GM10248 (cell line): ENCODE measurements around the gene CCDC102A.

Experiments
- CTCF ChIA-PET: fragments of 300-600 bp; sonication (Branson Sonifier 250); formaldehyde crosslinking; extraction: SDS; loops from one replicate; lab custom pipeline; 2021; ENCODE audit warnings: antibody characterized with exemption; lab: Yijun Ruan, JAX
- POLR2A ChIA-PET: fragments of 350-650 bp; sonication (Branson Sonifier 250); formaldehyde crosslinking; extraction: SDS; loops from one replicate; lab custom pipeline; 2020; ENCODE audit warnings: antibody characterized with exemption; lab: Yijun Ruan, JAX
- DNase-seq: peaks from one replicate; pipeline ENCODE4 v3.0.0; 2012; ENCODE audit errors: extremely low spot score
- TF ChIP-seq, protein P1 (sequence below): IDR thresholded peaks from 2 replicates; pipeline ENCODE4 v1.5.1; 2012; ENCODE audit warnings: mild to moderate bottlenecking, low read depth; ENCODE audit errors: extremely low read depth, missing control alignments, control extremely low read depth

Gene CCDC102A

DNA sequence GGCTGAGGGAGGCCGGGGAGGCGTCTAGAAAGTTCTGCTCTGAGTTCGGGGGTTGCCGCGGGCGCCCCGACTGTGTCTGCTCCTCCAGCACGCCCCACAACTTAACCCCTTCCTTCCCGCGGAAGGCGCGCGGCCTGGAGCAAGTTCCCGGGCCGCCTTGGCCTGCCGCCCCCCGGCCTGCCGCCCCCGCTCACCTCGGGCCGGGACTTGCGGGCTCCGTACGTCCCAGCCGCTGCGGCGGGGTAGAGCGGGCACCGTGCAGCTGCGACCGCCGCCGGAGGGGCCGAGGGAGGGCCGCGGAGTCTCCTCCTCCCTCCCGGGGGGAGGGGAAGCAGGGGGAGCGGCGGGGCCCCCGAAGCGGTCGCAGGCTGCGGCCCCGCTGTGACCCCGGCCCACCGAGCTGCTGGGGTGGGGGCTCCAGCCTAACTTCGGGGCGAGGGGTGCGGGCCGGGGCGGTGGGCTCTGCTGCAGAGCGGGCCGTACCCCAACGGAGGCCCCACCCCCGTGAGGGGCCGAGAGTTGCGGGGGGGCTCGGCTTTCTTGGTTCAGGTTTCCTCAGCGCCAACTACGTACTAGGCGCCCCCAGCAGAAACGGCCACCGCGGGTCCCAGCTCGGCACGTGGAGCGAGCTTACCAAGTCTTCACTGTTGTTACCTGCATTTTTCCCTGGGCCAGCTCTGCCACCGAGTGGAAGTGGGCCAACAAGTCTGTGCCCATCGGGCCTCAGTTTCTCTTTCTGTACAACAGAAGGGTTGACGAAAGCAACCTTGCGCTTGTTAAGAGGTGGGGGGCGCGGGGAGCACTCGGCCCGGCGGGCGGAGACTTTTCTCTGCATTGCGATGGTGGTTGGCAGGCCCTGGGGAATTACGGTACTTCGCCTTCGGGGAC is at the start of gene CCDC102A:
Gene CCDC102A, minus strand, starts transcription at position 266 of the 888 bp plus-strand sequence. CDS start 7,394 bp downstream, outside the sequence.
- peak; percentile 29 for DNase-seq
- POLR2A ChIA-PET = interaction anchor here (1.5 to 1.8 kb wide), 2 partner anchors 8 to 10 kb away, joined by 3 to 8 read pairs; no protein-coding TSS in a partner anchor

DNA sequence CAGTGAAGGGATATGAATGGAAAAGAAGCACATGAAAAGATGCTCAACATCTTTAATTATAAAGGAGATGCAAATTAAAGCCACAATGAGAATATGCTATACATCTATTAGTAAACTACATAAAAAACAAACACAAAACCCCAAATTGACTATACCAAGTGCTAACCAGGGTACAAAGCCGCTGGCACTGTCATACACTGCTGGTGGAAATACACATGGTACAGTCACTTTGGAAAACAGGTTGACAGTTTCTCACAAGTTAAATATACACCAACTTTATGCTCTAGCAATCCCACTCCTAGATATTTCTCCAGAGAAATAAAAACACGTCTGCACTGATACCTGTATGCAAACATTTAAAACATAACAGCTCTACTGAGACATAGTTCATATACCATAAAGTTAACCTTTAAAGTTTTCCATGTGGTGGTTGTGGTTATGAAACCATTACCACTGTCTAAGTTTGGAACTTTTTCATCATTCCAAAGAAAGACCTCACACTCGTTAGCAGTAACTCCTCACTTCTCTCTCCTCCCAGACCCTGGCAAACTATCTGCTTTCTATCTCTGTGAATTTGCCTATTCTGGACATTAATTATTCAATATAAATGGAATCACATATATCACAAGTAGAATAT is 48.8 kb upstream of the CCDC102A start:
- TF ChIP-seq, protein P1, sequence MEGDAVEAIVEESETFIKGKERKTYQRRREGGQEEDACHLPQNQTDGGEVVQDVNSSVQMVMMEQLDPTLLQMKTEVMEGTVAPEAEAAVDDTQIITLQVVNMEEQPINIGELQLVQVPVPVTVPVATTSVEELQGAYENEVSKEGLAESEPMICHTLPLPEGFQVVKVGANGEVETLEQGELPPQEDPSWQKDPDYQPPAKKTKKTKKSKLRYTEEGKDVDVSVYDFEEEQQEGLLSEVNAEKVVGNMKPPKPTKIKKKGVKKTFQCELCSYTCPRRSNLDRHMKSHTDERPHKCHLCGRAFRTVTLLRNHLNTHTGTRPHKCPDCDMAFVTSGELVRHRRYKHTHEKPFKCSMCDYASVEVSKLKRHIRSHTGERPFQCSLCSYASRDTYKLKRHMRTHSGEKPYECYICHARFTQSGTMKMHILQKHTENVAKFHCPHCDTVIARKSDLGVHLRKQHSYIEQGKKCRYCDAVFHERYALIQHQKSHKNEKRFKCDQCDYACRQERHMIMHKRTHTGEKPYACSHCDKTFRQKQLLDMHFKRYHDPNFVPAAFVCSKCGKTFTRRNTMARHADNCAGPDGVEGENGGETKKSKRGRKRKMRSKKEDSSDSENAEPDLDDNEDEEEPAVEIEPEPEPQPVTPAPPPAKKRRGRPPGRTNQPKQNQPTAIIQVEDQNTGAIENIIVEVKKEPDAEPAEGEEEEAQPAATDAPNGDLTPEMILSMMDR = no peak
- POLR2A ChIA-PET = no interaction called here
- DNase-seq = no peak
- CTCF ChIA-PET = interaction anchor here (1.0 to 14.6 kb wide), 4 partner anchors 8 to 62 kb away, joined by 3 to 219 read pairs (median 18); no protein-coding TSS in a partner anchor

More for the DNA sequence above, at the start of gene CCDC102A:
- TF ChIP-seq, protein P1 = no peak
- CTCF ChIA-PET = interaction anchor here (1.0 to 2.7 kb wide), 10 partner anchors 9 to 237 kb away, joined by 3 to 16 read pairs (median 5); partner anchors contain the start of gene POLR2C

DNA sequence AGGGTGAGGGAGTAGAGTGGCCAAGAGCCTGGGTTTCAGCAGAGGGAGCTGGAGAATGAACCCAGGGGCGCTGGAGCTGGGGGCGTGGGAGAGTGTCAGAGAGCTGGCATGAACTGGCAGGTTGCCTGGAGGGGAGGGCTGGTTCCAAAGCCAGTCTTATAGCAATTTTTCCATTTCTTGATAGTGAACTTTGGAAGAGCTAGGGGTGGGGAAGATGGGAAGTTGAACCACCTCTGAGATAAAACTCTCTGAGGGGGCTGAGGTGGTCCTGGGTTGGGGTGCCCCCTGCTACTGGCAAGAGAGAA is 42.9 kb upstream of the CCDC102A start:
- POLR2A ChIA-PET = no interaction called here
- DNase-seq = no peak
- TF ChIP-seq, protein P1 = no peak
- CTCF ChIA-PET = interaction anchor here (8.3 to 14.6 kb wide), 3 partner anchors 13 to 68 kb away, joined by 79 to 219 read pairs (median 179); no protein-coding TSS in a partner anchor

DNA sequence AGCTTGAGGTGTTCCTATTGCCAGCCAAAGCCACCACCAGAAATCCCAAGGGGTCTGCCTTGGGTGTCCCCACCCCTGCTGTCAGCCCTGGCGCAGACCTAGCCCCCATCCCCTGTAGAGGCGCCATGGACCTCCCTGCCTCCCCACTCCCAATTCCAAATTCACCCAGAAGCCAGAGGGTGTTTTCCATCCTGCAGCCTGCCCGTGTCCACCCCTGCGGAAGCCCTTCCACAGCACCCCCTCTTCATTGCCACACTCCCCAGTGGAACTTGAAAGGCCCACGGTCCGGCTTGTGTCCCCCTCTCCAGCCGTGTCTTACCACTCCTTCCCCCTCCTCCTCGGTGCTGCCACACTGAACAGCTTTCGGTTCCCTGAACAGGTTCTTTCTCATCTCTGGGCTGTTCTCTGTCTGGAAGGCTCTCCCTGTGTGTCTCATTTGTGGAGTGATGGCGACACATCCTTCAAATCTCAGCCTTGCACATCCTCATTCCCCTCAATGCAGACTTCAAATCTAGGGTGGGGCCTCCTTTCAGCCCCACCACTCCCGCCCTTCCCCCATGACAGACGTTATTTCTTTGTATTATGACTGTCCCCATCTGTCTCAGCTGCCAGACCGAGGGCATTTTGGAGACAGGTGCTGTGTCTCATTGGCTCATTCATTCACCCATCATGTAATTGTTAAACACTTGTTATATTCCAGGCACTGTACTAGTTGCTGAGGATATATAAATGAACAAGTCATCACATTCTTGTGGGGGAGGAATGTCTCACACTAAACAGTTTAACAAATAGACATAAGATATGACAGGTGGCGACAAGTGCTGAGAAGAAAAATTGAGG is 42.4 kb upstream of the CCDC102A start:
- DNase-seq = no peak
- POLR2A ChIA-PET = no interaction called here
- CTCF ChIA-PET = interaction anchor here (1.2 to 14.6 kb wide), 7 partner anchors 12 to 141 kb away, joined by 3 to 219 read pairs (median 35); no protein-coding TSS in a partner anchor
- TF ChIP-seq, protein P1 = no peak

DNA sequence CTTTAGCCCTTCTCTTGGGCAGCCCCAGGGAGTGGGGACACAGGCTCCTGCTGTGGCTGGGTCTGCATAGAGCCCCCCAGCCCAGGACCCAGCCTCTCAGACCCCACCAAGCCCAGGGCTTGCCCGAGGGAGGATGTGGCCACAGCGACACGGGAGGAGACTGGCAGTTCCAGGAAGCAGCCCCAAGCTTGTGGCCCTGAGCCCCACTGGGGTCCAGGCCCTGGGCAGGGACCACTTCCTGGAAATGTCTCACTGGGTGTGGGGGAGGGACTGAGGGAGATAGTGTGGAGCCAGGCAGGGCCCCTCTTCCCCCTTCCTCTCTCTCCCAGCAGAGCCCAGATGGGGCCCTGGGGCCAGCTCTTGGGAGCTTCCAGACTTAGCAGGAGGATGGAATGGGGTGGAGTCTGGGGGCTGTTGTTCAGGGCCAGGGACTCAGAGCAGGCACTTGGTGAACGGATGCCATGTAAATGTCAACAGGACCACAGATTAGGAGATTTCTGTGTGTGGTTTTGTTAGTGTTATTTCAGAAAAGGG is 41.4 kb upstream of the CCDC102A start:
- TF ChIP-seq, protein P1 = no peak
- POLR2A ChIA-PET = no interaction called here
- CTCF ChIA-PET = interaction anchor here (0.6 to 14.6 kb wide), 19 partner anchors 8 to 548 kb away, joined by 3 to 219 read pairs (median 17); partner anchors contain the start of genes ADGRG3, ADGRG5 and KATNB1
- no peak for DNase-seq

DNA sequence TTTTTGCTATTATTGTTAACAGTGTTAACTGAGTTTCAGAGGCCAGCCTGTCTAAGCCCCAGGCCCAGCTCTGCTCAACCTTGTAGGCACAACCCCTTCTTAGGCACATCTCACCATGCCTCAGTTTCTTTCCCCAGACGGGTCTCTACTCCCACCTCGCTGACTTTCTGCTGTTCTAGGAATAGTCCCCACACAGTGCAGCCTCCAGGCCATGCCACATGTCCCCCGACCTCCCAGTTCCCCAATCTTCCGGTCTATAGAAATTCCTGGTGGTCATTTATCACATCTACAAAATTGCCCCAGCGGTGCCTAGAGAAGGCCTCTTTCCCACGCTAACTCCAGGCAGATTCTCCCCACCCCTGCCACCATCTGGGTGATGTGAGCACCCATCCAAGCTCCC is 40.8 kb upstream of the CCDC102A start:
- ChIA-PET CTCF (interaction anchor here (0.6 to 14.6 kb wide), 40 partner anchors 8 to 549 kb away, joined by 3 to 219 read pairs (median 6); partner anchors contain the start of genes ADGRG3, ADGRG5 and KATNB1), POLR2A (no interaction called here)
- TF ChIP-seq, protein P1 = no peak
- no peak for DNase-seq
